Measurements from ENCODE around the gene TRPM7. TPM values are rescaled to one million over a fixed set of nuclear protein-coding genes. Genes with fewer than 3 reads are reported as not detected.

Gene TRPM7
- total and polyA plus RNA-seq, 12 donors = 6.7 to 42.4 (median 28.1) TPM

DNA sequence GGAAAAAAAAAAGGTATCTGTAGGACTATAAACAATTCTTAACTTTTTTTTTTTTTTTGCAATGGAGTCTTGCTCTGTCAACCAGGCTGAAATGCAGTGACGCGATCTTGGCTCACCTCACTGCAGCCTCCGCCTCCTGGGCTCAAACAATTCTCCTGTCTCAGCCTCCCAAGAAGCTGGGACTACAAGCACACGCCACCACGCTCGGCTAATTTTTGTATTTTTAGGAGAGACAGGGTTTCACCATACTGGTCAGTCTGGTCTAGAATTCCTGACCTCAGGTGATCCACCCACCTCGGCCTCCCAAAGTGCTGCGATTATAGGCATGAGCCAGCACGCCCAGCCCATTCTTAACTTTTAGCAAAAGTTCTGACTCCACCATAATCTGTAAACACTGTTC is 50.5 kb downstream of the TRPM7 start:
- no peaks in the 10 kb centered on the region for H3K27me3 ChIP-seq
- no peak overlapping the region for H3K27ac ChIP-seq
- peaks cover 0 to 100% (median 53%) of the 10 kb centered on the region in 9 donors for H3K36me3 ChIP-seq
- intact Hi-C loops (cut with DNase I) = no loop called here
- TF ChIP-seq, protein P1, sequence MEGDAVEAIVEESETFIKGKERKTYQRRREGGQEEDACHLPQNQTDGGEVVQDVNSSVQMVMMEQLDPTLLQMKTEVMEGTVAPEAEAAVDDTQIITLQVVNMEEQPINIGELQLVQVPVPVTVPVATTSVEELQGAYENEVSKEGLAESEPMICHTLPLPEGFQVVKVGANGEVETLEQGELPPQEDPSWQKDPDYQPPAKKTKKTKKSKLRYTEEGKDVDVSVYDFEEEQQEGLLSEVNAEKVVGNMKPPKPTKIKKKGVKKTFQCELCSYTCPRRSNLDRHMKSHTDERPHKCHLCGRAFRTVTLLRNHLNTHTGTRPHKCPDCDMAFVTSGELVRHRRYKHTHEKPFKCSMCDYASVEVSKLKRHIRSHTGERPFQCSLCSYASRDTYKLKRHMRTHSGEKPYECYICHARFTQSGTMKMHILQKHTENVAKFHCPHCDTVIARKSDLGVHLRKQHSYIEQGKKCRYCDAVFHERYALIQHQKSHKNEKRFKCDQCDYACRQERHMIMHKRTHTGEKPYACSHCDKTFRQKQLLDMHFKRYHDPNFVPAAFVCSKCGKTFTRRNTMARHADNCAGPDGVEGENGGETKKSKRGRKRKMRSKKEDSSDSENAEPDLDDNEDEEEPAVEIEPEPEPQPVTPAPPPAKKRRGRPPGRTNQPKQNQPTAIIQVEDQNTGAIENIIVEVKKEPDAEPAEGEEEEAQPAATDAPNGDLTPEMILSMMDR (IDR thresholded peaks at IDR 0.05) = no peak
- DNase-seq = no peak
- H3K4me1 ChIP-seq = peaks cover 0 to 3% (median 0%) of the 10 kb centered on the region in 9 donors
- no peaks in the 10 kb centered on the region for H3K9me3 ChIP-seq
- no peak for ATAC-seq
- no peak overlapping the region for H3K4me3 ChIP-seq
- 97 to 98% methylated on average over 9 of the region's 9 CpGs for WGBS, 2 donors

DNA sequence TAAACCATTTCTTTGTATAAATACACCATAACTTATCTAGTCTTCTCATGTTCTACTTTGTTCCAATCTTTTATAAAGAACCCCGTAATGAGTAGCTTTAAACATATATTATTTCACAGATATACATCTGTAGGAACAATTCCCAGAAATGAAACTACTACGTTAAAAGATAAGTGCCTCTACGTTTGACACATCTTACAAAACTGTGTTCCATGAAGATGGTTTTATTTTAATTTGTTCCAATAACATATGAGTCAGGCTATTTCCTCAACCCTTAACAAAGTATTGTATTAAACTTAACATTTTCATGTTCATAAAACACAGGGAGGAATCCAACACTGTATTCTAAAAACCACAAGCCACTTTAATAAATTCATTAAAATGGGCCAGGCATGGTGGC is 52.9 kb downstream of the TRPM7 start:
- WGBS, 2 donors = 68 to 83% methylated on average over 3 of the region's 3 CpGs
- Histone ChIP-seq H3K27ac (no peak overlapping the region), H3K4me1 (no peaks in the 10 kb centered on the region), H3K4me3 (no peak overlapping the region), H3K36me3 (peaks cover 0 to 100% (median 69%) of the 10 kb centered on the region in 9 donors), H3K9me3 (no peaks in the 10 kb centered on the region), H3K27me3 (no peaks in the 10 kb centered on the region)
- TF ChIP-seq, protein P1 (IDR thresholded peaks at IDR 0.05) = no peak
- no peak for ATAC-seq
- no peak for DNase-seq
- intact Hi-C loops (cut with DNase I) = loop anchor here in 1 of 10 donors (5.0 kb wide), 1 partner anchor 36 kb away; no protein-coding TSS in a partner anchor

DNA sequence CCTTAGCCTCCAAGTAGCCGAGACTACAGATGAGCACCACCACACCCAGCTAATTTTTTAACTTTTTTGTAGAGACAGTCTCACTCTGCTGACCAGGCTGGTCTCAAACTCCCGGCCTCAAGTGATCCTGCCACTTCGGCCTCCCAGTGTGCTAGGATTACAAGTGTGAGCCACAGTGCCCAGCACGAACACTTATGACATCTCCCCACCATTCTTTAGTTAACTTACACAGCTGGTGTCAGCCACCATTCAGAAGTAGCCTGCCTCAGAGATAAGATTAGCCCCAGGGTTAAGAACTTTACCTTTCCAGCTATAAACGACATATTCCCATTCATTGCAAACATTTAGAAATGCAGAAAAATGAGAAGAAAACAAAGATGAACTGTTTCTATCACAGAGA is 58.2 kb downstream of the TRPM7 start:
- intact Hi-C loops (cut with DNase I) = loop anchor here in 2 of 10 donors (5.0 to 10.0 kb wide), 2 partner anchors 36 to 54 kb away; no protein-coding TSS in a partner anchor
- H3K36me3 ChIP-seq = peaks cover 0 to 100% (median 54%) of the 10 kb centered on the region in 9 donors

DNA sequence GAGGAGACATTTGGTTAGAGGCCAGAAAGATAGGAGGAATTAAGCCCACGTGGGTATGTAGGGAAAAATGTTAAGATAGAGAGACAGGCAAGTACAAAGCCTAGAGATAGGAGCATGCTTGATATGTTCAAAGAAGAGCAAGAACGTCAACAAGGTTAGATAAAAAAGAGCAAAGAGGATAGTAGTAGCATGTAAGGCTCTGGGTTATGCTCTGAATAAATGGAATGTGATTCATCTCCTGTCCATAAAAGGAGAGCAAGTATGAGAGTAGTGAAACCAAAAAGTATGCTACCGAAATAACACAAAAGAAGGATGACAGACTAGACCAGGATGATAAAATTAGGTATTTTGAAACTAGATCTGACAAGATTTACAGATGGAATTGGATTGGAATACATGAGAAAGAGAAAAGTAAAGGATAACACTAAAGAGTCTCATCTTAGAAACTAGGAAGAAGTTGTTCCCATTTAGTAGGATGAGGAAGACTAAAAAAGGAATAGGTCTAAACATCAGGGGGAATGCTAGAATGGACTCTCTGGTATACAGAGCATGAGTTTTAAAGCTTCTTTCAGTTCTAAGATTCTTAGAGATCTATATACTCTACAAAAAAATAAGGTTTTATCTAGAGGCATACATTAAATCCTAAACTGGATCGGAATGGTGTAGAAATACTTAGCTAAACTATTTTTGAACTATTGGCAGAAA is 59.1 kb downstream of the TRPM7 start:
- TF ChIP-seq, protein P1 (IDR thresholded peaks at IDR 0.05) = no peak
- Histone ChIP-seq H3K27ac (peak overlapping the region in 4 of 10 donors; percentile 15 to 33 (median 28)), H3K4me3 (no peak overlapping the region), H3K9me3 (no peaks in the 10 kb centered on the region), H3K4me1 (peaks cover 0 to 14% (median 2%) of the 10 kb centered on the region in 9 donors), H3K36me3 (peaks cover 0 to 100% (median 47%) of the 10 kb centered on the region in 9 donors), H3K27me3 (no peaks in the 10 kb centered on the region)
- intact Hi-C loops (cut with DNase I) = loop anchor here in 2 of 10 donors (5.0 to 10.0 kb wide), 2 partner anchors 35 to 53 kb away; no protein-coding TSS in a partner anchor
- DNase-seq (no peak), ATAC-seq (peak in 1 of 8 donors; percentile 56)
- 40 to 51% methylated on average over 4 of the region's 4 CpGs for WGBS, 2 donors

More for the DNA sequence above, 58.2 kb downstream of the TRPM7 start:
- Histone ChIP-seq H3K9me3 (no peaks in the 10 kb centered on the region), H3K4me3 (no peak overlapping the region), H3K4me1 (peaks cover 0 to 14% (median 2%) of the 10 kb centered on the region in 9 donors), H3K27ac (peak overlapping the region in 1 of 10 donors; percentile 33), H3K27me3 (no peaks in the 10 kb centered on the region)
- TF ChIP-seq, protein P1 (IDR thresholded peaks at IDR 0.05) = no peak
- WGBS, 2 donors = 64 to 78% methylated on average over 5 of the region's 5 CpGs
- ATAC-seq = no peak
- DNase-seq = no peak

Data from heart right ventricle (tissue), 16 donors.